Measurements from ENCODE around the gene PGAP2.

DNA sequence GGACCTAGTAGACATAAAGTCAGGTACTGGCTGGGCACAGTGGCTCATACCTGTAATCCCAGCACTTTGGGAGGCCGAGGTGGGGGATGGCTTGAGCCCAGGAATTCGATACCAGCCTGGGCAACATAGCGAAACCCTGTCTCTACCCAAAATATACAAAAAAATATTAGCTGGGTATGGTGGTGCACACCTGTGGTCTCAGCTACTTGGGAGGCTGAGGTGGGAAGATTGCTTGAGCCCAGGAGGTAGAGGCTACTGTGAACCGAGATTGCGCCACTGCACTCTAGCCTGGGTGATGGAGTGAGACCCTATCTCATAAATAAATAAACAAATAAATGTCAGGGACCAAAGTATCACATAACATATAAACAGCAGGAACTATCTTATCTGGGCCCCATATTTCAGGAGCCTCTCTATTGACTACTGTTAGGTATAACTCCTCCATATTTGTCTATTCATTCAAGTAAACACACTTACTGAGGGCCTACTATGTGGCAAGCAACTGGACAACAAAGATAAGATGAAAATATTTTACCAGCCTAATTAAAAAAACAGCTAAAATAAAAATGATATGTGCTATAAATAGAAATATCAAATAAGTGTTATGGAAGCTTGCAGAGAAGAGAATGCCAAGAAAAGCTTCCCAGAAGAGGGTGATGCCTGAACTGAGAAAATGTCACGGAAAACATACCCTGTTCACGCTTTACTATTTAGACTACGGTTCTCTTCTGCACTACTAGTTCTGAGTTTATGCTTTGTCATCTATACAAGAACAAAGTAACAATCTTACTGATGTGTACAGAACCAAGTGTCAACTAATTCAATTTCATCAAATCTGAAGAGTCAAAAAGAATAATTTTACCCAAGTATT is 13.0 kb upstream of the PGAP2 start:
- TF ChIP-seq, protein P1, sequence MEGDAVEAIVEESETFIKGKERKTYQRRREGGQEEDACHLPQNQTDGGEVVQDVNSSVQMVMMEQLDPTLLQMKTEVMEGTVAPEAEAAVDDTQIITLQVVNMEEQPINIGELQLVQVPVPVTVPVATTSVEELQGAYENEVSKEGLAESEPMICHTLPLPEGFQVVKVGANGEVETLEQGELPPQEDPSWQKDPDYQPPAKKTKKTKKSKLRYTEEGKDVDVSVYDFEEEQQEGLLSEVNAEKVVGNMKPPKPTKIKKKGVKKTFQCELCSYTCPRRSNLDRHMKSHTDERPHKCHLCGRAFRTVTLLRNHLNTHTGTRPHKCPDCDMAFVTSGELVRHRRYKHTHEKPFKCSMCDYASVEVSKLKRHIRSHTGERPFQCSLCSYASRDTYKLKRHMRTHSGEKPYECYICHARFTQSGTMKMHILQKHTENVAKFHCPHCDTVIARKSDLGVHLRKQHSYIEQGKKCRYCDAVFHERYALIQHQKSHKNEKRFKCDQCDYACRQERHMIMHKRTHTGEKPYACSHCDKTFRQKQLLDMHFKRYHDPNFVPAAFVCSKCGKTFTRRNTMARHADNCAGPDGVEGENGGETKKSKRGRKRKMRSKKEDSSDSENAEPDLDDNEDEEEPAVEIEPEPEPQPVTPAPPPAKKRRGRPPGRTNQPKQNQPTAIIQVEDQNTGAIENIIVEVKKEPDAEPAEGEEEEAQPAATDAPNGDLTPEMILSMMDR (IDR thresholded peaks at IDR 0.05; ENCODE audit: low read depth, low read length, missing input control): no peak
- no peak for TF ChIP-seq YY1 (IDR thresholded peaks at IDR 0.05)
- TF ChIP-seq GABPA (IDR thresholded peaks at IDR 0.05 in 1 of 2, conservative IDR thresholded peaks at IDR 0.05 in 1 of 2): no peak
- TF ChIP-seq, protein P2, sequence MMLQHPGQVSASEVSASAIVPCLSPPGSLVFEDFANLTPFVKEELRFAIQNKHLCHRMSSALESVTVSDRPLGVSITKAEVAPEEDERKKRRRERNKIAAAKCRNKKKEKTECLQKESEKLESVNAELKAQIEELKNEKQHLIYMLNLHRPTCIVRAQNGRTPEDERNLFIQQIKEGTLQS (IDR thresholded peaks at IDR 0.05): no peak
- TF ChIP-seq SP1 (IDR thresholded peaks at IDR 0.05): no peak
- TF ChIP-seq, protein P3, sequence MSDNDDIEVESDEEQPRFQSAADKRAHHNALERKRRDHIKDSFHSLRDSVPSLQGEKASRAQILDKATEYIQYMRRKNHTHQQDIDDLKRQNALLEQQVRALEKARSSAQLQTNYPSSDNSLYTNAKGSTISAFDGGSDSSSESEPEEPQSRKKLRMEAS (IDR thresholded peaks at IDR 0.05): no peak
- TF ChIP-seq, protein P4, sequence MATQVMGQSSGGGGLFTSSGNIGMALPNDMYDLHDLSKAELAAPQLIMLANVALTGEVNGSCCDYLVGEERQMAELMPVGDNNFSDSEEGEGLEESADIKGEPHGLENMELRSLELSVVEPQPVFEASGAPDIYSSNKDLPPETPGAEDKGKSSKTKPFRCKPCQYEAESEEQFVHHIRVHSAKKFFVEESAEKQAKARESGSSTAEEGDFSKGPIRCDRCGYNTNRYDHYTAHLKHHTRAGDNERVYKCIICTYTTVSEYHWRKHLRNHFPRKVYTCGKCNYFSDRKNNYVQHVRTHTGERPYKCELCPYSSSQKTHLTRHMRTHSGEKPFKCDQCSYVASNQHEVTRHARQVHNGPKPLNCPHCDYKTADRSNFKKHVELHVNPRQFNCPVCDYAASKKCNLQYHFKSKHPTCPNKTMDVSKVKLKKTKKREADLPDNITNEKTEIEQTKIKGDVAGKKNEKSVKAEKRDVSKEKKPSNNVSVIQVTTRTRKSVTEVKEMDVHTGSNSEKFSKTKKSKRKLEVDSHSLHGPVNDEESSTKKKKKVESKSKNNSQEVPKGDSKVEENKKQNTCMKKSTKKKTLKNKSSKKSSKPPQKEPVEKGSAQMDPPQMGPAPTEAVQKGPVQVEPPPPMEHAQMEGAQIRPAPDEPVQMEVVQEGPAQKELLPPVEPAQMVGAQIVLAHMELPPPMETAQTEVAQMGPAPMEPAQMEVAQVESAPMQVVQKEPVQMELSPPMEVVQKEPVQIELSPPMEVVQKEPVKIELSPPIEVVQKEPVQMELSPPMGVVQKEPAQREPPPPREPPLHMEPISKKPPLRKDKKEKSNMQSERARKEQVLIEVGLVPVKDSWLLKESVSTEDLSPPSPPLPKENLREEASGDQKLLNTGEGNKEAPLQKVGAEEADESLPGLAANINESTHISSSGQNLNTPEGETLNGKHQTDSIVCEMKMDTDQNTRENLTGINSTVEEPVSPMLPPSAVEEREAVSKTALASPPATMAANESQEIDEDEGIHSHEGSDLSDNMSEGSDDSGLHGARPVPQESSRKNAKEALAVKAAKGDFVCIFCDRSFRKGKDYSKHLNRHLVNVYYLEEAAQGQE (IDR thresholded peaks at IDR 0.05): no peak
- TF ChIP-seq RXRA (IDR thresholded peaks at IDR 0.05): no peak

Measured in liver (tissue), 3 donors.